SK-N-SH treated with all-trans-retinoic acid at 6 μM for 48 hours (cell line): ENCODE measurements around the gene TMPRSS11E.

Experiments
- ATAC-seq: fragments of 200-7000 bp; cut with Tn5 transposase; 3 replicates; pipeline ENCODE4 v1.9.1; 2020; ENCODE audit warnings: mild to moderate bottlenecking, moderate library complexity
- ARNTL ChIP-seq: fragments of 450-650 bp; formaldehyde crosslinking; IDR thresholded peaks from 2 replicates; pipeline ENCODE4 v1.5.0; 2020; ENCODE audit warnings: low read depth, mild to moderate bottlenecking, moderate library complexity, borderline replicate concordance
- BACH2 ChIP-seq: fragments of 250-450 bp; sonication (Bioruptor Pico); IDR thresholded peaks from 2 replicates; pipeline ENCODE4 v1.9.0; 2021; ENCODE audit warnings: mild to moderate bottlenecking, borderline replicate concordance
- CSDC2 ChIP-seq: fragments of 250-450 bp; sonication (Bioruptor Pico); IDR thresholded peaks from 2 replicates; pipeline ENCODE4 v1.5.0; 2020; ENCODE audit warnings: mild to moderate bottlenecking, moderate library complexity
- ESRRG ChIP-seq: fragments of 250-450 bp; sonication (Bioruptor Pico); IDR thresholded peaks from 2 replicates; pipeline ENCODE4 v1.6.1; 2021; ENCODE audit warnings: mild to moderate bottlenecking
- GLIS3 ChIP-seq: fragments of 250-450 bp; sonication (Bioruptor Pico); IDR thresholded peaks from 2 replicates; pipeline ENCODE4 v1.5.0; 2020; ENCODE audit warnings: mild to moderate bottlenecking, moderate library complexity
- ISL1 ChIP-seq: fragments of 250-450 bp; sonication (Bioruptor Pico); IDR thresholded peaks from 2 replicates; pipeline ENCODE4 v2.1.2; 2022; ENCODE audit warnings: mild to moderate bottlenecking, moderate library complexity
- OSR1 ChIP-seq: fragments of 250-450 bp; sonication (Bioruptor Pico); IDR thresholded peaks from 2 replicates; pipeline ENCODE4 v1.8.0; 2022; ENCODE audit warnings: moderate library complexity, mild to moderate bottlenecking, inconsistent platforms
- PPARA ChIP-seq: fragments of 250-450 bp; sonication (Bioruptor Pico); IDR thresholded peaks from 2 replicates; pipeline ENCODE4 v1.5.0; 2020; ENCODE audit warnings: mild to moderate bottlenecking, borderline replicate concordance
- RARB ChIP-seq: fragments of 250-450 bp; sonication (Bioruptor Pico); IDR thresholded peaks from 2 replicates; pipeline ENCODE4 v1.8.0; 2021; ENCODE audit warnings: mild to moderate bottlenecking, moderate library complexity
- SNAI2 ChIP-seq: fragments of 250-450 bp; sonication (Bioruptor Pico); IDR thresholded peaks from 2 replicates; pipeline ENCODE4 v1.5.0; 2020; ENCODE audit warnings: mild to moderate bottlenecking, moderate library complexity
- TCF4 ChIP-seq: fragments of 250-450 bp; sonication (Bioruptor Pico); IDR thresholded peaks from 2 replicates; pipeline ENCODE4 v1.8.0; 2021; ENCODE audit warnings: mild to moderate bottlenecking, moderate library complexity, borderline replicate concordance
- TOX ChIP-seq: fragments of 250-450 bp; sonication (Bioruptor Pico); IDR thresholded peaks from 2 replicates; pipeline ENCODE4 v1.8.0; 2021; ENCODE audit warnings: mild to moderate bottlenecking, moderate library complexity, borderline replicate concordance
- ZC3H10 ChIP-seq: fragments of 250-450 bp; sonication (Bioruptor Pico); IDR thresholded peaks from 2 replicates; pipeline ENCODE4 v1.5.1; 2021; ENCODE audit warnings: mild to moderate bottlenecking, moderate library complexity
- ZFP3 ChIP-seq: fragments of 250-450 bp; sonication (Bioruptor Pico); IDR thresholded peaks from 2 replicates; pipeline ENCODE4 v1.5.0; 2020; ENCODE audit warnings: mild to moderate bottlenecking, moderate library complexity
- ZNF565 ChIP-seq: fragments of 450-650 bp; formaldehyde crosslinking; conservative IDR thresholded peaks from 2 replicates; pipeline ENCODE4 v1.5.0; 2020; ENCODE audit warnings: low read depth, mild to moderate bottlenecking, moderate library complexity
- ZNF70 ChIP-seq: fragments of 450-650 bp; formaldehyde crosslinking; IDR thresholded peaks from 2 replicates; pipeline ENCODE4 v1.5.0; 2020; ENCODE audit warnings: mild to moderate bottlenecking, moderate library complexity
- ZNF8 ChIP-seq: fragments of 450-650 bp; formaldehyde crosslinking; IDR thresholded peaks from 2 replicates; pipeline ENCODE4 v1.5.0; 2020; ENCODE audit warnings: mild to moderate bottlenecking, moderate library complexity
- TF ChIP-seq, protein P1 (sequence below): fragments of 250-450 bp; sonication (Bioruptor Pico); IDR thresholded peaks from 2 replicates; pipeline ENCODE4 v1.5.1; 2020; ENCODE audit warnings: low read depth, mild to moderate bottlenecking, moderate library complexity
- TF ChIP-seq, protein P2 (sequence below): fragments of 250-450 bp; sonication (Bioruptor Pico); IDR thresholded peaks from 2 replicates; pipeline ENCODE4 v1.5.1; 2021; ENCODE audit warnings: mild to moderate bottlenecking, moderate library complexity
- TF ChIP-seq, protein P3 (sequence below): fragments of 250-450 bp; sonication (Bioruptor Pico); IDR thresholded peaks from 2 replicates; pipeline ENCODE4 v1.8.0; 2021; ENCODE audit warnings: low read depth, mild to moderate bottlenecking, moderate library complexity, borderline replicate concordance
- TF ChIP-seq, protein P4 (sequence below): fragments of 250-450 bp; sonication (Bioruptor Pico); IDR thresholded peaks from 2 replicates; pipeline ENCODE4 v1.8.0; 2020; ENCODE audit warnings: mild to moderate bottlenecking, moderate library complexity, borderline replicate concordance
- TF ChIP-seq, protein P5 (sequence below): fragments of 250-450 bp; sonication (Bioruptor Pico); IDR thresholded peaks from 2 replicates; pipeline ENCODE4 v1.5.0; 2020; ENCODE audit warnings: mild to moderate bottlenecking, moderate library complexity

The TMPRSS11E gene

DNA sequence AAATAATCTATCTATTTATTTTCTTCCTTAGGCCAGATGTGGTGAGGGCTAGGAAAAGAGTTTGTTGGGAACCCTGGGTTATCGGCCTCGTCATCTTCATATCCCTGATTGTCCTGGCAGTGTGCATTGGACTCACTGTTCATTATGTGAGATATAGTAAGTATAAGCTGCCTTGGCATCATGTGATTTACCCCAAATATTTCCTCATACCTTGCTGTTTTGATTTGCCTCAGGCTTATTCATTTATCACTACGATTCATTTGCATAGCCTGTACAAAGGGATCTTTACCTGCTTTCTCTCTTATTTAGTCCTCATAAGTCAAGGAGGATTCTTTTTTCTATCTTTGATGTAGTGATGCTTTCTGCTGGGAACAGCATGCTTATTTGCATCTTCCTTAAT is 14.5 kb downstream of the TMPRSS11E start:
- ATAC-seq: no peak
- TF ChIP-seq, protein P1, sequence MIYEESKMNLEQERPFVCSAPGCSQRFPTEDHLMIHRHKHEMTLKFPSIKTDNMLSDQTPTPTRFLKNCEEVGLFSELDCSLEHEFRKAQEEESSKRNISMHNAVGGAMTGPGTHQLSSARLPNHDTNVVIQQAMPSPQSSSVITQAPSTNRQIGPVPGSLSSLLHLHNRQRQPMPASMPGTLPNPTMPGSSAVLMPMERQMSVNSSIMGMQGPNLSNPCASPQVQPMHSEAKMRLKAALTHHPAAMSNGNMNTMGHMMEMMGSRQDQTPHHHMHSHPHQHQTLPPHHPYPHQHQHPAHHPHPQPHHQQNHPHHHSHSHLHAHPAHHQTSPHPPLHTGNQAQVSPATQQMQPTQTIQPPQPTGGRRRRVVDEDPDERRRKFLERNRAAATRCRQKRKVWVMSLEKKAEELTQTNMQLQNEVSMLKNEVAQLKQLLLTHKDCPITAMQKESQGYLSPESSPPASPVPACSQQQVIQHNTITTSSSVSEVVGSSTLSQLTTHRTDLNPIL: no peak
- TF ChIP-seq BACH2 (CRISPR knock-in tag) (no peak), CSDC2 (CRISPR knock-in tag) (no peak), ZNF70 (CRISPR knock-in tag) (no peak), ZFP3 (CRISPR knock-in tag) (no peak), RARB (CRISPR knock-in tag) (no peak), ESRRG (CRISPR knock-in tag) (no peak), TOX (CRISPR knock-in tag) (no peak), SNAI2 (CRISPR knock-in tag) (no peak), ZNF8 (CRISPR knock-in tag) (no peak)
- TF ChIP-seq, protein P2, sequence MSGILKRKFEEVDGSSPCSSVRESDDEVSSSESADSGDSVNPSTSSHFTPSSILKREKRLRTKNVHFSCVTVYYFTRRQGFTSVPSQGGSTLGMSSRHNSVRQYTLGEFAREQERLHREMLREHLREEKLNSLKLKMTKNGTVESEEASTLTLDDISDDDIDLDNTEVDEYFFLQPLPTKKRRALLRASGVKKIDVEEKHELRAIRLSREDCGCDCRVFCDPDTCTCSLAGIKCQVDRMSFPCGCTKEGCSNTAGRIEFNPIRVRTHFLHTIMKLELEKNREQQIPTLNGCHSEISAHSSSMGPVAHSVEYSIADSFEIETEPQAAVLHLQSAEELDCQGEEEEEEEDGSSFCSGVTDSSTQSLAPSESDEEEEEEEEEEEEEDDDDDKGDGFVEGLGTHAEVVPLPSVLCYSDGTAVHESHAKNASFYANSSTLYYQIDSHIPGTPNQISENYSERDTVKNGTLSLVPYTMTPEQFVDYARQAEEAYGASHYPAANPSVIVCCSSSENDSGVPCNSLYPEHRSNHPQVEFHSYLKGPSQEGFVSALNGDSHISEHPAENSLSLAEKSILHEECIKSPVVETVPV: no peak
- TF ChIP-seq, protein P3, sequence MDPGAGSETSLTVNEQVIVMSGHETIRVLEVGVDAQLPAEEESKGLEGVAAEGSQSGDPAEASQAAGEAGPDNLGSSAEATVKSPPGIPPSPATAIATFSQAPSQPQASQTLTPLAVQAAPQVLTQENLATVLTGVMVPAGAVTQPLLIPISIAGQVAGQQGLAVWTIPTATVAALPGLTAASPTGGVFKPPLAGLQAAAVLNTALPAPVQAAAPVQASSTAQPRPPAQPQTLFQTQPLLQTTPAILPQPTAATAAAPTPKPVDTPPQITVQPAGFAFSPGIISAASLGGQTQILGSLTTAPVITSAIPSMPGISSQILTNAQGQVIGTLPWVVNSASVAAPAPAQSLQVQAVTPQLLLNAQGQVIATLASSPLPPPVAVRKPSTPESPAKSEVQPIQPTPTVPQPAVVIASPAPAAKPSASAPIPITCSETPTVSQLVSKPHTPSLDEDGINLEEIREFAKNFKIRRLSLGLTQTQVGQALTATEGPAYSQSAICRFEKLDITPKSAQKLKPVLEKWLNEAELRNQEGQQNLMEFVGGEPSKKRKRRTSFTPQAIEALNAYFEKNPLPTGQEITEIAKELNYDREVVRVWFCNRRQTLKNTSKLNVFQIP (CRISPR knock-in tag): no peak

DNA sequence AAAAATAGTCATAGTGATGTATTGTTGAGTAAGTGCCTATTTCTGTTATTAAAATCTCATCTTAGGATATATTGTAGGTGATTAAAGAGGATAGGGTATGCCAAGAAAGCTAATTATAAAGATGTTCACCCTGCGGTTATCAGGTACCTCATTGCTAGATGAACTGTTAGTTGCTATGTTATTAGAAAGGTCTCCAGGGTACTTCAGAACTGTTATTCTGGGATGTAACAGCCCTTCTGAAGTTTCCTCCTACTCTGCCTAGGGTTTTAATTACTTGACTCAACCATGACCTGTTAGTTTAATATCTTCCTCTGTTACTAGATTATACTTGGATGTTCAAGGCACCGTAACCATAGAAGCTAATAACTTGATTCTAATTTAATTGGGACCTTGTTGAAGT is 15.4 kb downstream of the TMPRSS11E start:
- no peak for TF ChIP-seq OSR1
- no peak for TF ChIP-seq GLIS3 (CRISPR knock-in tag)
- no peak for ATAC-seq

DNA sequence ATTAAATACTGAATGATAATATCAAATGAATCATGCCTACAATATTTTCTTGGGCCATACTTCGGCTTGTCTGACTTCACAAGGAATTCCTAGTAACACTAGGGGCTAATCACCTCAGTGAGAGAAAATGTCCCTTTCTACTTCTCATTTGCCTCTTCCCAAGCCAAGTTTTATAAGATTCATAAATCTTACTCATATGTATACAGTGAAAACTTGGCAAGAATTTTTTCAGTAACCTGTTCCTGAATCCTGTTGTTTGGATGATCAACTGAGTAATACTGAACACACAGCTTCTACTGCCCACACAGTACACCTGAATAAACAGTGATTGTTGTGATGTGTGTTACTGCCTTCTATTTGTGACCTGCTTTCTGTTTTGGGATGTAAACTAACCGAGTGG is 16.5 kb downstream of the TMPRSS11E start:
- no peak for TF ChIP-seq RARB (CRISPR knock-in tag)
- TF ChIP-seq TCF4: no peak
- TF ChIP-seq CSDC2 (CRISPR knock-in tag): no peak
- TF ChIP-seq ISL1 (CRISPR knock-in tag): no peak
- TF ChIP-seq, protein P4, sequence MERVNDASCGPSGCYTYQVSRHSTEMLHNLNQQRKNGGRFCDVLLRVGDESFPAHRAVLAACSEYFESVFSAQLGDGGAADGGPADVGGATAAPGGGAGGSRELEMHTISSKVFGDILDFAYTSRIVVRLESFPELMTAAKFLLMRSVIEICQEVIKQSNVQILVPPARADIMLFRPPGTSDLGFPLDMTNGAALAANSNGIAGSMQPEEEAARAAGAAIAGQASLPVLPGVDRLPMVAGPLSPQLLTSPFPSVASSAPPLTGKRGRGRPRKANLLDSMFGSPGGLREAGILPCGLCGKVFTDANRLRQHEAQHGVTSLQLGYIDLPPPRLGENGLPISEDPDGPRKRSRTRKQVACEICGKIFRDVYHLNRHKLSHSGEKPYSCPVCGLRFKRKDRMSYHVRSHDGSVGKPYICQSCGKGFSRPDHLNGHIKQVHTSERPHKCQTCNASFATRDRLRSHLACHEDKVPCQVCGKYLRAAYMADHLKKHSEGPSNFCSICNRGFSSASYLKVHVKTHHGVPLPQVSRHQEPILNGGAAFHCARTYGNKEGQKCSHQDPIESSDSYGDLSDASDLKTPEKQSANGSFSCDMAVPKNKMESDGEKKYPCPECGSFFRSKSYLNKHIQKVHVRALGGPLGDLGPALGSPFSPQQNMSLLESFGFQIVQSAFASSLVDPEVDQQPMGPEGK: no peak
- TF ChIP-seq, protein P2: no peak
- TF ChIP-seq ZNF565 (CRISPR knock-in tag): no peak
- no peak for TF ChIP-seq BACH2 (CRISPR knock-in tag)
- no peak for TF ChIP-seq PPARA (CRISPR knock-in tag)
- TF ChIP-seq TOX (CRISPR knock-in tag): no peak
- no peak for TF ChIP-seq SNAI2 (CRISPR knock-in tag)
- TF ChIP-seq OSR1: no peak
- TF ChIP-seq, all 23 proteins: peak for 0
- ATAC-seq: no peak

DNA sequence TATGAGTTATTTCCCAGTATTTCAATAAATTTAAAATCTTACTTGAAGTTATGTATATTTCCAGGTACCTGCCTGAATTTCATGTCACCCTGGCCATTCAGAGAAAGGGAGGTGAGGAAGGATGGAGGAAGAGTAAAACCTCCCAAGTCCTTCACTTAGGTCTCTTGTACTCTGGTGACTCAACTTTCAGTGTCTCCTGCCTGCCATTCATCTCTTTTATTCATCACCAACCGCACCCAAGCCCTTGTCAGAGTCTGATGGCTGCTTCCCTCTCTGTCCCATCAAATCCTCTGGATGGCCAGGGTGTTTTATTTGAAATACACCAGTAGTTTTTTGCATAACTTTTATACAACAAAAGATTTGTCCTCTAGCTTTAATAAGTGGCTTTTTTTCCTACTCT is 17.8 kb downstream of the TMPRSS11E start:
- ATAC-seq: no peak
- TF ChIP-seq GLIS3 (CRISPR knock-in tag) (no peak), ZNF70 (CRISPR knock-in tag) (no peak), OSR1 (no peak), ISL1 (CRISPR knock-in tag) (no peak), ARNTL (CRISPR knock-in tag) (no peak), ZC3H10 (no peak), RARB (CRISPR knock-in tag) (no peak), TCF4 (no peak)
- TF ChIP-seq, protein P5, sequence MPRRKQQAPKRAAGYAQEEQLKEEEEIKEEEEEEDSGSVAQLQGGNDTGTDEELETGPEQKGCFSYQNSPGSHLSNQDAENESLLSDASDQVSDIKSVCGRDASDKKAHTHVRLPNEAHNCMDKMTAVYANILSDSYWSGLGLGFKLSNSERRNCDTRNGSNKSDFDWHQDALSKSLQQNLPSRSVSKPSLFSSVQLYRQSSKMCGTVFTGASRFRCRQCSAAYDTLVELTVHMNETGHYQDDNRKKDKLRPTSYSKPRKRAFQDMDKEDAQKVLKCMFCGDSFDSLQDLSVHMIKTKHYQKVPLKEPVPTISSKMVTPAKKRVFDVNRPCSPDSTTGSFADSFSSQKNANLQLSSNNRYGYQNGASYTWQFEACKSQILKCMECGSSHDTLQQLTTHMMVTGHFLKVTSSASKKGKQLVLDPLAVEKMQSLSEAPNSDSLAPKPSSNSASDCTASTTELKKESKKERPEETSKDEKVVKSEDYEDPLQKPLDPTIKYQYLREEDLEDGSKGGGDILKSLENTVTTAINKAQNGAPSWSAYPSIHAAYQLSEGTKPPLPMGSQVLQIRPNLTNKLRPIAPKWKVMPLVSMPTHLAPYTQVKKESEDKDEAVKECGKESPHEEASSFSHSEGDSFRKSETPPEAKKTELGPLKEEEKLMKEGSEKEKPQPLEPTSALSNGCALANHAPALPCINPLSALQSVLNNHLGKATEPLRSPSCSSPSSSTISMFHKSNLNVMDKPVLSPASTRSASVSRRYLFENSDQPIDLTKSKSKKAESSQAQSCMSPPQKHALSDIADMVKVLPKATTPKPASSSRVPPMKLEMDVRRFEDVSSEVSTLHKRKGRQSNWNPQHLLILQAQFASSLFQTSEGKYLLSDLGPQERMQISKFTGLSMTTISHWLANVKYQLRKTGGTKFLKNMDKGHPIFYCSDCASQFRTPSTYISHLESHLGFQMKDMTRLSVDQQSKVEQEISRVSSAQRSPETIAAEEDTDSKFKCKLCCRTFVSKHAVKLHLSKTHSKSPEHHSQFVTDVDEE (CRISPR knock-in tag): no peak
- TF ChIP-seq, protein P2: no peak
- TF ChIP-seq, protein P4: no peak
